ENCODE data around the gene NFIC. TPM values are rescaled to one million over a fixed set of nuclear protein-coding genes. Genes with fewer than 3 reads are reported as not detected.

The NFIC gene
- total RNA-seq, 4 donors from 2014 or later = 165 to 297 (median 211) TPM

DNA sequence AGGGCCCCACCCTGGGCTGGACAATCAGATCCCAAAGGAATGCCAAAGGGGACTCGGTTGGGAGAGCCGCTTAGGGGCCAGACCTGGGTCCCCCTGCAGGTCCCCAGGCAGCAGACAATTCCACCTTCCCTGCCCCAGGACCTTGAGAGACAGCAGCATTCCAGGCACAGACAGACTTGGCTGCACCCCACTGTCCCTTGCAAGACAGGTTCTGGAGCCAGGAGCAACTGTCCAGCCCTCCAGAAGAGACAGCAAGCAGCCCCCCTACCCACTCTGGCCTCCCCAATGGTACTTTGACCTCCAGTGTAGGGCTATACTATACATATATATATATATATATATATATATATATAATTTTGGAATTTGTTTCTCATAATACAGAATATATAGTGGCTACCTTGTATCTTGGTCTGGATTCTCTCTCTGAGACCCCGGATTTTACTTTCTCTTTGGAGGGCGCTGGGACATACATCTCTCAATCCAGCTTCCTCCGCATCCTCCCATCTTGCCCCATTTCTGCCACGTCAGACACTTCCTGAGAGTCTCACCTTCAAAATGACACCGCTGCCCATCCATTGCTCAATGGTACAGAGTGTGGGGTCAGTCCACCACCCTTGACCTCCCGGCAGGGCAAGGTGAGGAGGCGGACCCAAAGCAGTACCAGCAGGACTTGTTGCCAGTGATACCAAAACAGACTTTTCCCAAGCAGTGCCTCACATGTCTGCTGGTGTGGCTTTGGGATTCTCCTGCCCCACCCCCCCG lies 101.2 kb downstream of the NFIC start:
- 94% methylated on average over 7 of the region's 10 CpGs for WGBS
- Histone ChIP-seq H3K36me3 (peaks cover 17 to 24% (median 20%) of the 10 kb centered on the region in 4 donors), H3K9me3 (no peaks in the 10 kb centered on the region), H3K27ac (replicated peaks in 1 of 4) (peak overlapping the region; percentile 80 to 91 (median 86)), H3K4me1 (peaks cover 41 to 96% (median 89%) of the 10 kb centered on the region in 4 donors), H3K27me3 (no peaks in the 10 kb centered on the region), H3K4me3 (no peak overlapping the region)
- TF ChIP-seq POLR2A (IDR thresholded peaks at IDR 0.05; ENCODE audit: low read depth) (no peak), EP300 (IDR thresholded peaks at IDR 0.05) (no peak), POLR2AphosphoS5 (IDR thresholded peaks at IDR 0.05) (no peak)
- TF ChIP-seq, protein P1, sequence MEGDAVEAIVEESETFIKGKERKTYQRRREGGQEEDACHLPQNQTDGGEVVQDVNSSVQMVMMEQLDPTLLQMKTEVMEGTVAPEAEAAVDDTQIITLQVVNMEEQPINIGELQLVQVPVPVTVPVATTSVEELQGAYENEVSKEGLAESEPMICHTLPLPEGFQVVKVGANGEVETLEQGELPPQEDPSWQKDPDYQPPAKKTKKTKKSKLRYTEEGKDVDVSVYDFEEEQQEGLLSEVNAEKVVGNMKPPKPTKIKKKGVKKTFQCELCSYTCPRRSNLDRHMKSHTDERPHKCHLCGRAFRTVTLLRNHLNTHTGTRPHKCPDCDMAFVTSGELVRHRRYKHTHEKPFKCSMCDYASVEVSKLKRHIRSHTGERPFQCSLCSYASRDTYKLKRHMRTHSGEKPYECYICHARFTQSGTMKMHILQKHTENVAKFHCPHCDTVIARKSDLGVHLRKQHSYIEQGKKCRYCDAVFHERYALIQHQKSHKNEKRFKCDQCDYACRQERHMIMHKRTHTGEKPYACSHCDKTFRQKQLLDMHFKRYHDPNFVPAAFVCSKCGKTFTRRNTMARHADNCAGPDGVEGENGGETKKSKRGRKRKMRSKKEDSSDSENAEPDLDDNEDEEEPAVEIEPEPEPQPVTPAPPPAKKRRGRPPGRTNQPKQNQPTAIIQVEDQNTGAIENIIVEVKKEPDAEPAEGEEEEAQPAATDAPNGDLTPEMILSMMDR (IDR thresholded peaks at IDR 0.05) = no peak
- intact Hi-C loops (cut with DNase I) = no loop called here
- DNase-seq (ENCODE audit: extremely low spot score) = no peak

GRCh38 chr19:3468211-3468610 lies 101.8 kb downstream of the NFIC start:
- WGBS = 86% methylated on average over 2 of the region's 3 CpGs
- H3K9me3 ChIP-seq = no peaks in the 10 kb centered on the region
- DNase-seq (ENCODE audit: extremely low spot score) = no peak
- TF ChIP-seq, protein P1 (IDR thresholded peaks at IDR 0.05) = no peak
- no peak for TF ChIP-seq POLR2AphosphoS5 (IDR thresholded peaks at IDR 0.05)
- no peak for TF ChIP-seq POLR2A (IDR thresholded peaks at IDR 0.05; ENCODE audit: low read depth)
- TF ChIP-seq EP300 (IDR thresholded peaks at IDR 0.05) = no peak
- no peak overlapping the region for H3K4me3 ChIP-seq
- H3K27ac ChIP-seq (replicated peaks in 1 of 4) = peak overlapping the region; percentile 80 to 91 (median 86)
- peaks cover 41 to 96% (median 85%) of the 10 kb centered on the region in 4 donors for H3K4me1 ChIP-seq
- H3K36me3 ChIP-seq = peaks cover 11 to 18% (median 14%) of the 10 kb centered on the region in 4 donors
- intact Hi-C loops (cut with DNase I) = no loop called here
- H3K27me3 ChIP-seq = no peaks in the 10 kb centered on the region

DNA sequence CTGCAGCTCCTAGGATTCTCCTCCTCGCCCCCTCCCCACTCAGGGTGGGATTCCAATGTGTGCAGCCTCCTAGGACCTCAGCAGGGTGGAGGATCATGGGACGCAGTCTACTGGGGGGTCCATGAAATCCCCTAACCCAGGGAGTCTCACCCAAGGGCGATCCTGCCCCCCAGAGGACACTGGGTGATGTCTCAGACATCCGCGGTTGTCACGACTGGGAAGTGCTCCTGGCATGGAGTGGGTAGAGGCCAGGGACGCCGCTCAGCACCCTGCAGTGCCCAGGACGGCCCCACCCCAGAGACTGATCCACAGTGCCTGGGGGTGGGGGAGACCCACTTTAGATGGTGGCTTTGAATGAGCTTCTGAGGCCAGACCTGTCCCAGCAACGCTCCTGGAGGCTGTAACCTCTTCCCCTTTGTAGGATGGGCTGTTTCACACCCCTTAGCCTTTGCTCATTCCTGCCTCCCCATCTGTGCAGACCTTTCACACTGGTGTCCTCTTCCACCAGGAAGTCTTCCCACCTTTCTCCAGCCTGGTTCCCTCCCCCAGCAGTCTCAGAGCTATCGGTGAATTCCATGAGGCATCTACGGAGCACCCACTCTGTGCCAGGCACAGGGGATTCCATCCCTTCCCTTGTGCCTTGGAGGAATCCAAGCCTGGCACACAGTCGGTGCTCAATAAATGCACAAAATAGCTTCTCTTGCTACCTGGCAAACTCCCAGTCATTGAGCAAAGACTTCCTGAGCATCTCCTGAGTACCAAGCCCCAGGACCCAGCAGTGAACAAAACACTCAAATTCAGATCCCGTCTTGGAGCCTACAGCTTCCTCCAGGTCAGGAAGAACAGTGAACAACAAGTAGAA lies 103.5 kb downstream of the NFIC start:
- Histone ChIP-seq H3K27me3 (peaks cover 0 to 11% (median 0%) of the 10 kb centered on the region in 4 donors), H3K4me3 (no peak overlapping the region), H3K36me3 (peaks cover 0 to 1% (median 0%) of the 10 kb centered on the region in 4 donors), H3K9me3 (no peaks in the 10 kb centered on the region), H3K27ac (replicated peaks in 1 of 4) (peak overlapping the region; percentile 80 to 91 (median 86)), H3K4me1 (peaks cover 32 to 79% (median 69%) of the 10 kb centered on the region in 4 donors)
- no peak for DNase-seq (ENCODE audit: extremely low spot score)
- TF ChIP-seq, protein P1 (IDR thresholded peaks at IDR 0.05) = peak in 1 of 3 experiments; percentile 40
- TF ChIP-seq EP300 (IDR thresholded peaks at IDR 0.05) = no peak
- peak in 1 of 2 donors; percentile 37 for TF ChIP-seq POLR2AphosphoS5 (IDR thresholded peaks at IDR 0.05)
- TF ChIP-seq POLR2A (IDR thresholded peaks at IDR 0.05; ENCODE audit: low read depth) = no peak
- WGBS = 77% methylated on average over 5 of the region's 14 CpGs
- intact Hi-C loops (cut with DNase I) = no loop called here

DNA sequence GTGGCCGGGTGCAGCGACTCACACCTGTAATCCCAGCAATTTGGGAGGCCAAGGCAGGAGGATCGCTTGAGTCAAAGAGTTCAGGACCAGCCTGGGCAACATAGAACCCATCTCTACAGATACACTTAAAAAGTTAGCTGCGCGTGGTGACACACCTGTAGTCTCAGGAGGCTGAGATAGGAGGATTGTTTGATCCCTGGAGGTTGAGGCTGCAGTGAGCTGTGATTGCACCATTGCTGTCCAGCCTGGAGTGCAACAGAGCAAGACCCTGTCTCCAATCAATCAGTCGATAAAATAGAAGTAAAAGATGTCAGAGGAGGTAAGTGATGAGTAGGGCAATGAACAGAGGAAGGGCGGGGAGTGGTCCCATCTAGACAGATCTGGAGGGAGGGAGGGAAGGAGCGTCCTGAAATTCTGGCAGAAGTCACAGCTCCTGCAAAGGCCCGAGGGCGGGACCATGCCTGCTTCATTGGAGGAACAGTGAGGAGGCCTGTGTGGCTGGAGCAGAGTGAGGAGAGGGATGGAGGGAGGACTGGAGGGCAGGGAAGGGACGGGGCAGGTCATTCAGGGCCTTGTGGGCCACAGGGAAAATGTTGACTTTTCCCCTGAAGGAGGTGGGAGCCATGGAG lies 104.2 kb downstream of the NFIC start:
- H3K27ac ChIP-seq (replicated peaks in 1 of 4) = peak overlapping the region in 3 of 4 donors; percentile 84 to 91 (median 89)
- no peak for DNase-seq (ENCODE audit: extremely low spot score)
- 69% methylated on average over 11 of the region's 11 CpGs for WGBS

More for the DNA sequence above, 104.2 kb downstream of the NFIC start:
- Histone ChIP-seq H3K27me3 (peaks cover 0 to 19% (median 2%) of the 10 kb centered on the region in 4 donors), H3K4me3 (no peak overlapping the region), H3K4me1 (peaks cover 29 to 73% (median 61%) of the 10 kb centered on the region in 4 donors), H3K9me3 (no peaks in the 10 kb centered on the region), H3K36me3 (no peaks in the 10 kb centered on the region)
- intact Hi-C loops (cut with DNase I) = loop anchor here (1.0 kb wide), 1 partner anchor 144 kb away; no protein-coding TSS in a partner anchor
- TF ChIP-seq POLR2A (IDR thresholded peaks at IDR 0.05; ENCODE audit: low read depth) = no peak
- TF ChIP-seq POLR2AphosphoS5 (IDR thresholded peaks at IDR 0.05) = no peak
- TF ChIP-seq EP300 (IDR thresholded peaks at IDR 0.05) = no peak
- TF ChIP-seq, protein P1 (IDR thresholded peaks at IDR 0.05) = no peak
